ENCODE data around the gene HCFC1R1.
"Not testable (repeated sequence)": the region's sequence is repeated elsewhere in the genome, so short reads cannot be mapped to it uniquely, and the experiment has no call there.

GRCh38 chr16:3069146-3069545 is 45.4 kb upstream of the HCFC1R1 start:
- not testable (repeated sequence) for TF ChIP-seq CTCF (IDR thresholded peaks at IDR 0.05; ENCODE audit: poor library complexity); EZH2 (IDR thresholded peaks at IDR 0.05; ENCODE audit: borderline replicate concordance); EZH2phosphoT487 (IDR thresholded peaks at IDR 0.05; ENCODE audit: low read depth, severe bottlenecking, unreplicated experiment)

Data from hepatocyte (in vitro differentiated cells).